H1 (cell line): ENCODE data around the gene TRIB2. TPM values are rescaled to one million over a fixed set of nuclear protein-coding genes. Genes with fewer than 3 reads are reported as not detected.

Experiments
- CBX8 ChIP-seq: fragments of 300-800, 300-1000 bp; sonication (generic); IDR thresholded peaks from 2 replicates; pipeline ENCODE4 v1.7.1; 2016; ENCODE audit warnings: low read depth, low read length, borderline replicate concordance
- KDM4A ChIP-seq: IDR thresholded peaks from one replicate; pipeline ENCODE4 v1.7.1; 2012; ENCODE audit warnings: low read depth, mild to moderate bottlenecking, moderate library complexity, low read length, inconsistent platforms; ENCODE audit not compliant: severe bottlenecking
- RFX5 ChIP-seq: IDR thresholded peaks from 2 replicates; pipeline ENCODE4 v1.6.1; 2011; ENCODE audit warnings: low read depth, low read length, improper control_type of control experiment, borderline replicate concordance
- RNF2 ChIP-seq: fragments of 200-900, 300-1000 bp; sonication (generic); IDR thresholded peaks from 2 replicates; pipeline ENCODE4 v1.7.1; 2016; ENCODE audit warnings: borderline replicate concordance, low read depth, mild to moderate bottlenecking, antibody characterized with exemption, low read length; ENCODE audit not compliant: poor library complexity, severe bottlenecking; ENCODE audit errors: missing control alignments
- TAF1 ChIP-seq: IDR thresholded peaks from 2 replicates; pipeline ENCODE4 v1.6.1; 2011; ENCODE audit warnings: mild to moderate bottlenecking, low read depth, low read length
- ZNF274 ChIP-seq: IDR thresholded peaks from 2 replicates; pipeline ENCODE4 v1.7.0; 2012; ENCODE audit warnings: low read length, borderline replicate concordance; ENCODE audit errors: extremely low read depth
- polyA plus RNA-seq, 7 experiments: library from polyadenylated mRNA; depleted of rRNA in 3 of 7; stranded (reverse) in 5 of 7; unstranded in 2 of 7; fragments of >200 nt in 5 of 7; fragments of 200-250 nt in 2 of 7; gene quantifications; 1 replicate in 5 of 7; 2 replicates in 1 of 7; 4 replicates in 1 of 7; pipeline versions ENCODE4 v1.2.1 to v1.2.3, GENCODE V29; 2011 to 2013; ENCODE audit warnings: missing spikeins in 2 of 7, mixed read lengths in 2 of 7
- total RNA-seq: library from RNA; stranded (reverse); fragmentation: NEBNext Ultra II Directional; extraction: Animal tissue kit (Norgen Biotek cat#: 25700); gene quantifications from 2 replicates; pipeline ENCODE4 v1.2.1, GENCODE V29; 2021

The TRIB2 gene
- total and polyA plus RNA-seq, 2 of the 8 experiments (the other 6 are each of a cell fraction or from before 2014, with no cell fraction given) = 40.8 to 57.0 TPM

GRCh38 chr2:12715258-12716031 lies 1.3 kb upstream of the TRIB2 start (continued):
- TF ChIP-seq KDM4A (no peak), TAF1 (no peak), RNF2 (no peak), CBX8 (no peak), ZNF274 (no peak), RFX5 (no peak)
